Stimulated activated CD8-positive, alpha-beta memory T cell treated with anti-CD3 and anti-CD28 coated beads, Interleukin-7, amount 100 ng/mL, for 1 hour (primary cell): ENCODE results near the gene WDR48.
A peak's percentile ranks its signal among the peaks of the same experiment; 100 is the strongest.
"Not testable (repeated sequence)": the region's sequence is repeated elsewhere in the genome, so short reads cannot be mapped to it uniquely, and the experiment has no call there.

ENCODE experiments used
- DNase-seq, 2 donors: peaks; one replicate each; pipeline ENCODE4 v3.0.0-alpha.2; 2020; ENCODE audit warnings: low read depth in 2 of 2

Gene WDR48

GRCh38 chr3:39051649-39052561 lies at the start of gene WDR48, which contains the start of gene SCN11A:
Gene WDR48, plus strand, starts transcription at chr3:39052016. Its CDS starts 10 bp downstream, at chr3:39052026.
Gene SCN11A, minus strand, starts transcription at chr3:39051944. Its CDS starts 101,582 bp downstream, at chr3:38950362.
- peak; percentile 82 to 84 for DNase-seq

- no peak for DNase-seq
Measured at GRCh38 chr3:39005295-39005694, 46.5 kb upstream of the WDR48 start.

GRCh38 chr3:39011191-39011736 lies 40.6 kb upstream of the WDR48 start:
- DNase-seq, result no peak

GRCh38 chr3:39013289-39013688 lies 38.5 kb upstream of the WDR48 start:
- DNase-seq, result no peak

GRCh38 chr3:39013921-39014509 lies 37.8 kb upstream of the WDR48 start:
- no peak for DNase-seq

GRCh38 chr3:39015418-39015817 lies 36.4 kb upstream of the WDR48 start:
- no peak for DNase-seq

- DNase-seq, result no peak
Measured at GRCh38 chr3:39019299-39019698, 32.5 kb upstream of the WDR48 start.

GRCh38 chr3:39021029-39021428 lies 30.8 kb upstream of the WDR48 start:
- DNase-seq, result no peak

- no peak for DNase-seq
Measured at GRCh38 chr3:39021465-39022285, 30.1 kb upstream of the WDR48 start.

- DNase-seq, result no peak
Measured at GRCh38 chr3:39022286-39022630, 29.6 kb upstream of the WDR48 start.

- no peak for DNase-seq
Measured at GRCh38 chr3:39024497-39024896, 27.3 kb upstream of the WDR48 start.

- DNase-seq, result no peak
Measured at GRCh38 chr3:39025222-39025970, 26.4 kb upstream of the WDR48 start.

- DNase-seq, result no peak
Measured at GRCh38 chr3:39028546-39028945, 23.3 kb upstream of the WDR48 start.

- no peak for DNase-seq
Measured at GRCh38 chr3:39029556-39029955, 22.3 kb upstream of the WDR48 start.

- DNase-seq, result no peak
Measured at GRCh38 chr3:39038165-39038564, 13.7 kb upstream of the WDR48 start.

- DNase-seq, result no peak
Measured at GRCh38 chr3:39050029-39050428, 1.8 kb upstream of the WDR48 start.

- DNase-seq, result no peak
Measured at GRCh38 chr3:39052583-39052982, 767 bp downstream of the WDR48 start.

- DNase-seq, result no peak
Measured at GRCh38 chr3:39053696-39054095, 1.9 kb downstream of the WDR48 start.

GRCh38 chr3:39056151-39056550 lies 4.3 kb downstream of the WDR48 start:
- no peak for DNase-seq

GRCh38 chr3:39061228-39061627 lies 9.4 kb downstream of the WDR48 start:
- not testable (repeated sequence) for DNase-seq

GRCh38 chr3:39062180-39062579 lies 10.4 kb downstream of the WDR48 start:
- no peak for DNase-seq
